PC-3 (cell line): ENCODE measurements around the gene RPN1. TPM values are rescaled to one million over a fixed set of nuclear protein-coding genes. Genes with fewer than 3 reads are reported as not detected.

Experiments used
- ATAC-seq: fragments of 200-7000 bp; cut with Tn5 transposase; 2 replicates; pipeline ENCODE4 v1.9.1; 2020; ENCODE audit warnings: mild to moderate bottlenecking, moderate library complexity
- BruUV-seq: library from RNA; stranded (reverse); fragments of 400-500 nt; replicated peaks from 2 replicates; lab custom pipeline; 2021; lab: Mats Ljungman, UMichigan
- CTCF ChIA-PET: fragments of 300-600 bp; sonication (Branson Sonifier 250); formaldehyde crosslinking; loops from one replicate; lab custom pipeline; 2022; ENCODE audit warnings: antibody characterized with exemption; lab: Charles Lee
- POLR2A ChIA-PET: fragments of 300-600 bp; sonication (Branson Sonifier 250); formaldehyde crosslinking; loops from one replicate; lab custom pipeline; 2022; ENCODE audit warnings: antibody characterized with exemption; ENCODE audit not compliant: unreplicated experiment; lab: Charles Lee
- DNase-seq: peaks from one replicate; pipeline ENCODE4 v3.0.0-alpha.2; 2015
- H2AFZ ChIP-seq: fragments of 300-600 bp; sonication (generic); 2 replicates; pipeline ENCODE4 v1.6.0; 2016; ENCODE audit warnings: antibody characterized with exemption, low read length
- H3F3A ChIP-seq: fragments of 300-600 bp; sonication (generic); one replicate; pipeline ENCODE4 v1.6.0; 2017; ENCODE audit warnings: antibody characterized with exemption, low read length, control low read depth, mild to moderate bottlenecking; ENCODE audit not compliant: unreplicated experiment
- H3K27ac ChIP-seq: fragments of 300-600 bp; sonication (generic); 2 replicates; pipeline ENCODE4 v1.5.1; 2016; ENCODE audit warnings: mild to moderate bottlenecking, low read length
- H3K27me3 ChIP-seq: fragments of 300-600 bp; sonication (generic); 2 replicates; pipeline ENCODE4 v1.6.1; 2016; ENCODE audit warnings: low read length, mixed read lengths
- H3K36me3 ChIP-seq: fragments of 300-600 bp; sonication (generic); 2 replicates; pipeline ENCODE4 v1.6.1; 2016; ENCODE audit warnings: low read depth, mixed run types, low read length, mixed read lengths
- H3K4me1 ChIP-seq: fragments of 300-600 bp; sonication (generic); 2 replicates; pipeline ENCODE4 v1.5.1; 2016; ENCODE audit warnings: low read length; ENCODE audit not compliant: insufficient read depth
- H3K4me2 ChIP-seq: fragments of 300-600 bp; sonication (generic); 2 replicates; pipeline ENCODE4 v1.6.0; 2016; ENCODE audit warnings: low read length
- H3K4me3 ChIP-seq: fragments of 300-600 bp; sonication (generic); 2 replicates; pipeline ENCODE4 v1.5.1; 2016; ENCODE audit warnings: mild to moderate bottlenecking, low read length, mixed read lengths
- H3K79me2 ChIP-seq: fragments of 300-600 bp; sonication (generic); 2 replicates; pipeline ENCODE4 v1.6.1; 2017; ENCODE audit warnings: low read length, mixed read lengths
- H3K9ac ChIP-seq: fragments of 300-600 bp; sonication (generic); 2 replicates; pipeline ENCODE4 v1.6.0; 2016; ENCODE audit warnings: mild to moderate bottlenecking, low read length
- H3K9me2 ChIP-seq: fragments of 300-600 bp; sonication (generic); replicated peaks from 2 replicates; pipeline ENCODE4 v1.6.1; 2016; ENCODE audit warnings: mixed run types, low read length, mixed read lengths
- H3K9me3 ChIP-seq: fragments of 300-600 bp; sonication (generic); 2 replicates; pipeline ENCODE4 v1.6.1; 2016; ENCODE audit warnings: low read length, mixed read lengths
- H4K20me1 ChIP-seq: fragments of 300-600 bp; sonication (generic); 2 replicates; pipeline ENCODE4 v1.6.1; 2016; ENCODE audit warnings: low read length, mixed read lengths
- CTCF ChIP-seq: fragments of 300-600 bp; sonication (generic); conservative IDR thresholded peaks from 2 replicates; pipeline ENCODE4 v1.5.1; 2017; ENCODE audit warnings: antibody characterized with exemption, low read depth, mild to moderate bottlenecking, low read length
- EZH2 ChIP-seq: fragments of 300-600 bp; sonication (generic); IDR thresholded peaks from one replicate; pipeline ENCODE4 v1.6.1; 2017; ENCODE audit warnings: antibody characterized with exemption, mild to moderate bottlenecking, low read length; ENCODE audit not compliant: unreplicated experiment
- EZH2phosphoT487 ChIP-seq: fragments of 300-600 bp; sonication (generic); IDR thresholded peaks from 2 replicates; pipeline ENCODE4 v1.6.1; 2018; ENCODE audit warnings: mild to moderate bottlenecking, antibody characterized with exemption, low read length, borderline replicate concordance
- intact Hi-C: fragments of 100-400 bp; cut with micrococcal nuclease; formaldehyde crosslinking; loops from 2 replicates; pipeline ENCODE4 v1.9.0; 2023
- total RNA-seq: library from RNA; depleted of rRNA; stranded (reverse); fragments of >200 nt; gene quantifications from 2 replicates; pipeline ENCODE4 v1.2.3, GENCODE V29; 2014

RPN1 gene
- total RNA-seq, 1 experiment from 2014 or later, result 262 TPM

- intact Hi-C loops, result no loop called here
- no peaks in the 10 kb centered on the region for H4K20me1 ChIP-seq
- no peaks in the 10 kb centered on the region for H3K4me1 ChIP-seq
- ChIA-PET CTCF (no interaction called here), POLR2A (no interaction called here)
- H3K9ac ChIP-seq, result no peak overlapping the region
- no peak overlapping the region for H3K4me3 ChIP-seq
- ATAC-seq (no peak), DNase-seq (no peak)
- no peaks in the 10 kb centered on the region for H3K9me3 ChIP-seq
- no peaks in the 10 kb centered on the region for H3K79me2 ChIP-seq
- H3K9me2 ChIP-seq, result no peaks in the 10 kb centered on the region
- H3K36me3 ChIP-seq, result no peaks in the 10 kb centered on the region
- TF ChIP-seq CTCF (no peak), EZH2phosphoT487 (no peak), EZH2 (no peak)
- no peaks in the 10 kb centered on the region for H3K27me3 ChIP-seq
- H3F3A ChIP-seq, result no peaks in the 10 kb centered on the region
- no peak overlapping the region for H2AFZ ChIP-seq
- H3K27ac ChIP-seq, result no peak overlapping the region
- no peak overlapping the region for H3K4me2 ChIP-seq
- BruUV-seq, result no TSS peak
These were observed 46.5 kb downstream of the RPN1 start for GRCh38 chr3:128603811-128604775.

GRCh38 chr3:128603313-128603712 lies 47.3 kb downstream of the RPN1 start:
- POLR2A ChIA-PET, result no interaction called here

More at GRCh38 chr3:128603313-128603712, 47.3 kb downstream of the RPN1 start:
- no peaks in the 10 kb centered on the region for H3K9me2 ChIP-seq
- no peak overlapping the region for H2AFZ ChIP-seq
- no peak overlapping the region for H3K4me2 ChIP-seq
- H3K27ac ChIP-seq, result no peak overlapping the region
- intact Hi-C loops, result no loop called here
- no TSS peak for BruUV-seq
- no peaks in the 10 kb centered on the region for H3F3A ChIP-seq
- H3K79me2 ChIP-seq, result no peaks in the 10 kb centered on the region
- H3K4me3 ChIP-seq, result no peak overlapping the region
- H4K20me1 ChIP-seq, result no peaks in the 10 kb centered on the region
- H3K4me1 ChIP-seq, result no peaks in the 10 kb centered on the region
- TF ChIP-seq EZH2phosphoT487 (no peak), CTCF (no peak), EZH2 (no peak)
- CTCF ChIA-PET, result no interaction called here
- DNase-seq (no peak), ATAC-seq (no peak)
- no peak overlapping the region for H3K9ac ChIP-seq
- no peaks in the 10 kb centered on the region for H3K27me3 ChIP-seq
- no peaks in the 10 kb centered on the region for H3K36me3 ChIP-seq
- no peaks in the 10 kb centered on the region for H3K9me3 ChIP-seq
